ENCODE measurements around the gene SPCS1.

Gene SPCS1

GRCh38 chr3:52690560-52690959, 15.3 kb upstream of the SPCS1 start:
- no peak for DNase-seq
- Mint-ChIP-seq H3K36me3 (ENCODE audit: low read depth) (peaks cover 77% of the 10 kb centered on the region), H3K27ac (peak overlapping the region; percentile 74), H3K4me3 (no peak overlapping the region), H3K4me1 (peaks cover 29% of the 10 kb centered on the region), H3K27me3 (ENCODE audit: low read depth, poor library complexity) (no peaks in the 10 kb centered on the region), H3K9me3 (no peaks in the 10 kb centered on the region)
- TF ChIP-seq CTCF (IDR thresholded peaks at IDR 0.05) = no peak

- Mint-ChIP-seq H3K4me3 (no peak overlapping the region), H3K36me3 (ENCODE audit: low read depth) (peaks cover 80% of the 10 kb centered on the region), H3K27me3 (ENCODE audit: low read depth, poor library complexity) (no peaks in the 10 kb centered on the region), H3K4me1 (peaks cover 9% of the 10 kb centered on the region), H3K9me3 (no peaks in the 10 kb centered on the region), H3K27ac (peak overlapping the region; percentile 75)
- no peak for TF ChIP-seq CTCF (IDR thresholded peaks at IDR 0.05)
- no peak for DNase-seq
Observed at GRCh38 chr3:52693071-52693470, 12.8 kb upstream of the SPCS1 start.

- Mint-ChIP-seq H3K4me3 (no peak overlapping the region), H3K27ac (peak overlapping the region; percentile 46), H3K27me3 (ENCODE audit: low read depth, poor library complexity) (no peaks in the 10 kb centered on the region), H3K4me1 (no peaks in the 10 kb centered on the region), H3K36me3 (ENCODE audit: low read depth) (peaks cover 64% of the 10 kb centered on the region), H3K9me3 (no peaks in the 10 kb centered on the region)
- no peak for DNase-seq
- no peak for TF ChIP-seq CTCF (IDR thresholded peaks at IDR 0.05)
Observed at GRCh38 chr3:52694528-52695189, 11.2 kb upstream of the SPCS1 start.

GRCh38 chr3:52695798-52696671, 9.9 kb upstream of the SPCS1 start:
- no peaks in the 10 kb centered on the region for H3K27me3 Mint-ChIP-seq (ENCODE audit: low read depth, poor library complexity)
- H3K4me3 Mint-ChIP-seq = no peak overlapping the region
- H3K4me1 Mint-ChIP-seq = no peaks in the 10 kb centered on the region
- no peak for DNase-seq
- H3K27ac Mint-ChIP-seq = peak overlapping the region; percentile 47
- peaks cover 51% of the 10 kb centered on the region for H3K36me3 Mint-ChIP-seq (ENCODE audit: low read depth)
- H3K9me3 Mint-ChIP-seq = no peaks in the 10 kb centered on the region
- TF ChIP-seq CTCF (IDR thresholded peaks at IDR 0.05) = no peak

GRCh38 chr3:52696830-52697631, 8.9 kb upstream of the SPCS1 start:
- no peak for TF ChIP-seq CTCF (IDR thresholded peaks at IDR 0.05)
- no peak for DNase-seq
- Mint-ChIP-seq H3K9me3 (no peaks in the 10 kb centered on the region), H3K36me3 (ENCODE audit: low read depth) (peaks cover 51% of the 10 kb centered on the region), H3K27ac (peak overlapping the region; percentile 84), H3K4me1 (no peaks in the 10 kb centered on the region), H3K4me3 (no peak overlapping the region), H3K27me3 (ENCODE audit: low read depth, poor library complexity) (no peaks in the 10 kb centered on the region)

All from nephron progenitor cell (in vitro differentiated cells).